T-helper 9 cell (primary cell): ENCODE results near the gene ADAMTS10.
"Not testable (repeated sequence)": the region's sequence is repeated elsewhere in the genome, so short reads cannot be mapped to it uniquely, and the experiment has no call there.

ENCODE experiments used
- DNase-seq: peaks from one replicate; pipeline ENCODE4 v3.0.0-alpha.2; 2020

The ADAMTS10 gene

GRCh38 chr19:8622886-8623285 is 12.4 kb upstream of the ADAMTS10 start:
- DNase-seq: not testable (repeated sequence)

DNA sequence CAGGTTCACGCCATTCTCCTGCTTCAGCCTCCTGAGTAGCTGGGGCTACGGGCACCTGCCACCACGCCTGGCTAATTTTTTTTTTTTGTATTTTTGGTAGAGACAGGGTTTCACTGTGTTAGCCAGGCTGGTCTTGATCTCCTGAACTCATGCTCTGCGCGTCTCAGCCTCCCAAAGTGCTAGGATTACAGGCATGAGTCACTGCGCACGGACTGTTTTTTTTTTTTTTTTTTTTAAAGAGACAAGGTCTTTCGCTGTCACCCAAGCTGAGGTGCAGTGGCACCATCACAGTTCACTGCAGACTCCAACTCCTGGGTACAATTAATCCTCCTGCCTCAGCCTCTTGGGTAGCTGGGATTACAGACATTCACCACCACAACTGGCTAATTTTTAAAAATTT is 8.2 kb upstream of the ADAMTS10 start:
- DNase-seq: no peak

GRCh38 chr19:8617984-8618383 is 7.5 kb upstream of the ADAMTS10 start:
- DNase-seq: no peak

DNA sequence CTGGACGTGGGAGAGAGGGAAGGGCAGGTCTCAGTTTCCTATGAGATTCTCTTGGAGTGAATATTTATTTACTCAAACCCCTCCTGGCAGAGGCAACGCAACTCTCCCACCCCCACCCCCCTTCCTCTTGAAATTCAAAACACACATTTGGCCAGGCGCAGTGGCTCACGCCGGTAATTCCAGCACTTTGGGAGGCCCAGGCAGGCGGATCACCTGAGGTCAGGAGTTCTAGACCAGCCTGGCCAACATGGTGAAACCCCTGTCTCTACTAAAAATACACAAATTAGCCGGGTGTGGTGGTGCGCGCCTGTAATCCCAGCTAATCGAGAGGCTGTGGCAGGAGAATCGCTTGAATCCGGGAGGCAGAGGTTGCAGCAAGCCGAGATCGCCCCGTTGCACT is 6.8 kb upstream of the ADAMTS10 start:
- DNase-seq: not testable (repeated sequence)

- no peak for DNase-seq
These were observed 6.3 kb upstream of the ADAMTS10 start for GRCh38 chr19:8616861-8617260.

DNA sequence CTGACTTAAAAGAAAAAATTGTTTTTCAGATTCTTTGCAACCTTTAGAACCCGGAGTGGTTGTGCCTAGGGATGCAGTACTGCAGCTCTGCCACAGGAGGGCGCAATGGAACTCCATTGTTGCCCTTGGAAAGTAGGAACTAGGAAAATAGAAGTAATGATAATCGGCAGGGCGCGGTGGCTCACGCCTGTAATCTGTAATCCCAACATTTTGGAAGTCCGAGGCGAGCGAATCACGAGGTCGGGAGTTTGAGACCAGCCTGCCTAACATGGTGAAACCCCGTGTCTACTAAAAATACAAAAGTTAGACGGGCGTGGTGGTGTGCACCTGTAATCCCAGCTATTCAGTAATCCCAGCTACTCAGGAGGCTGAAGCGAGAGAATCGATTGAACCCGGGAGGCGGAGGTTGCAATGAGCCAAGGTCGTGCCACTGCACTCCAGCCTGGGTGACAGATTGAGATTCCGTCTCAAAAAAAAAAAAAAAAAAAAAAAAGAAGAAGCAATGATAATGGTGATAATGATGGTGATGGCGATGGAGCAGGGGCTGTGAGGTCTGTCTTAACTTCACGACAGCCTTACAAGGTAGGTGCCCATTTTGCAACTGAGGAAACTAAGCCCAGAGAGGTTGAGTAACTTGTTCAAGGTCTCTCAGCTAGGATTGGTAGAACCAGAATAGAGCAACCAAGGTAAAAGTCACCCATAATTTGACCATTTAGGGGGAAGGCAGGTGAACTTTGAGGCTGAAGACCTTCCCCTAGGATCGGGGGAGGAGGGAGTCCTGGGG is 5.5 kb upstream of the ADAMTS10 start:
- DNase-seq: peak; percentile 64

DNA sequence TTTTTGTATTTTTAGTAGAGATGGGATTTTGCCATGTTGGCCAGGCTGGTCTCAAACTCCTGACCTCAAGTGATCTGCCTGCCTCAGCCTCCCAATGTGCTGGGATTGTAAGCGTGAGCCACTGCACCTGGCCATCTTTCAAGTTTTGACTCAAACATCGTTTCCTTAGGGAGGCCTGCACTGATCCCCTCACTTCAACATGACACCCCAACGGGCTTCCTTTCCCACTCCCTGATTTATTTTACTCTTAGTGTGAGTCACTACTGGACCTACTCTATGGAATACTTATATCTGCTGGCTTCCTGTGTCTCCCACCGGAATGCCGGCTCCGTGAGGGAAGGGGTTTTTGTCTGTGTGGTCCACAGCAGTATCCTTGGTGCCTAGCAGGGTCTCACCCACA is 4.5 kb upstream of the ADAMTS10 start:
- DNase-seq: no peak

DNA sequence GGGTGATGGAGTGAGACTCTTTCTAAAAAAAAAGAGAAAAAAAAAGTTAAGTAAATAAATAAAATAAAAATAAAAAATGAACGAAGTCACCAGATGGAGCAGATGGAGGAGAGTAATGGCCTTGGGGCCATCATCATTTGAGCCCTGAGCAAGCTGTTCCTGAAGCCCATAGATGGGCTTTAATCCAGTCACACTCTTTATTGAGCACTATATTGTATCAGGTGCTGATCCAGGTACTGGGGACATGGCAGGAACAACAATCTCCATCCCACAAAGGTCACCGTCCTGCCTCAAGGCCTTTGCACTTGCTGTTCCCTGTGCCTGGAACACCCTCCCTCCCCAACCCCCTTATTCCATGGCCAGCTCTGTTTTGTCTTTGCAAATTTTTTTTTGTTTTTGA is 3.9 kb upstream of the ADAMTS10 start:
- DNase-seq: no peak

- DNase-seq: no peak
These were observed 2.3 kb upstream of the ADAMTS10 start for GRCh38 chr19:8612807-8613171.

GRCh38 chr19:8611877-8612806 is 1.6 kb upstream of the ADAMTS10 start:
- DNase-seq: no peak

DNA sequence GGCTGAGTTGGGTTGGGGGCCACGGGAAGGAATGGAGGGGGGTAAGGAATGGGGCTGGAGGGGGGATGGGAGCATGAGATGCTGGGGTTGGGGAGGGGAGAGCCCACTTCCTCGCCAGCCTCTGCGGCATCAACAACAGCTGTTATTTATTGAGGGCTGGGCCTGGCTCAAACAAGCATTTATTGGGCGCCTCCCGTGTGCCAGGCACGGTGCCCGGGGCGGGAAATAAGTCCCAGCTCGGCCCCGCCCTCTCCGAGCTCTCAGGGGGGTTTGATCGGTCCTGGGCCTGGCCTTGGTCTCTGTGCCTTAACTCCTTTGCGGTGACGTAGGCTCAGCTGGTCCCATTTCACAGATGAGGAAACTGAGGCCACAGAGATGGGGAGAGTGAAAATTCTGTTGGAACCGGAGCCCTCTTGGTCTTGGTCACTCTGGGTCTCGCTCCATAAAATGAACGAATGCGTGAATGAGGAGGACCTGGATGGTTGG is 919 bp upstream of the ADAMTS10 start:
- no peak for DNase-seq

GRCh38 chr19:8610936-8611300 is 403 bp upstream of the ADAMTS10 start:
- DNase-seq: no peak

DNA sequence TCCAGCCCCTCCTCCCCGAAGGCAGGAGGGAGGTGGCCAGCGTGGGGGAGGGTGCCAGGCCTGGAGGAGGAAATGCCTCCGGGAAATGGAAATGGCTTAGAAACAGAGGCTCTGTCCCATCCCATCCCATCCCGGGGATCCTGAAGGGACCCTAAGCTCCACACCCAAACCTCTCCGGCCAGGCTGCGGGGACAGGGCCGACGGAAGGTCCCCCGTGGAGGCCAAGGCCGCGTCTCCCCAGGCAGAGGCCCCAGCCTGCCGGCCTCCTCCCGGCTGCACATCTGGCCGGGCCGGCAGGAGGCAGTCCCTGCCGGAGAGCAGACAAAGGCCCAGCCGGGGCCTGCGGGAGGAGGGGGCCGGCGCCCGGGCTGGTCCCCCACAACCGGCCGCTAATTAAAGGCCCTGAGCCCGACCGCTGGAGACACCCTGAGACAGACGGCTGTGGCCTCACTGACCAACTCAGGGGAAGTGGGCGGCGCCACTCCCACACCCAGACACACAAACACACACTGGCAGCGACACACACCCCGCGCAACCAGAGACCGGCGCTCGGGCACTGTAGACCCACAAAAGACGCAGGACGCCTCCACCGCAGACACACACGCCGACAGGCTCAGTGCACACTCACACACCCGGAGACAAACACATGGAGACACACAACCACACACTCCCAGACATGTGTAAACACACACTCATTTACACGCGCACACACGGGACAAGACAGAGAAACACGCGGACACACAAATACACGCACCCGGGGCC is 1.1 kb downstream of the ADAMTS10 start:
- no peak for DNase-seq

DNA sequence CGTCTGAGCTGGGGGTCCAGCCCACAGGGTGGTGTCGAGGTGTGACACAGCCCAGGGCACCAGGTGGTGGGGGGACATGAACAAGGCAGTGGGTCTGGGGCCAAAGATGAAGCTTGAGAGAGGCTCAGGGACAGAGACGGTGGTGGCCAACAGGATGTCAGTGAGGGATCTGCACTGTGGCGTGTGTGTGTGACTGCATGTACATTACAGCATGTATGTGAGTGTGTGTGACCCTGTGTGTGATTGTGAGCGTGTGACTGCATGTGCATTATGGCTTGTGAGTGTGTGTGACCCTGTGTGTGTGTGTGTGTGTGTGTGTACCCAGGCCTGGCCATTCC is 1.6 kb downstream of the ADAMTS10 start:
- no peak for DNase-seq

GRCh38 chr19:8607386-8607785 is 3.1 kb downstream of the ADAMTS10 start:
- DNase-seq: no peak

DNA sequence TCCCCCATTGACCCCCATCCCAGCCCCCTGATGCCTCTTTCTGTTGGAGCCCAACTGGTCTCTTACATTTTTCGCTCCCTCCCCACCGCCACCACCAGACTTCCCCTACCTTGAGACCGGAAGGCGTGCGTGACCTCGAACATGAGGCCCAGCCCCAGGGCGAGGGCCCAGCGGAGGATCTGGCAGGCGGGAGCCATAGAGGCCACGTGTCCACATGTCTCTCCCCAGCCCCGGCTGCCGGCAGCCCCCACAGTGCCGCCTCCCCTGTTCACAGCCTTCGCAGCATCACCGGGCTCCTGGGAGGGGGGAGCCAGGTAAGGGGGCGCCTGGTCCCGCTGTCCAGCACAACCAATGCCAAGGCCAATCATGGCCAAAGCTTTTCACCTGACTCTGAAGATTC is 5.0 kb downstream of the ADAMTS10 start:
- no peak for DNase-seq

GRCh38 chr19:8601796-8602195 is 8.7 kb downstream of the ADAMTS10 start:
- DNase-seq: no peak

GRCh38 chr19:8600816-8601215 is 9.7 kb downstream of the ADAMTS10 start:
- DNase-seq: no peak

DNA sequence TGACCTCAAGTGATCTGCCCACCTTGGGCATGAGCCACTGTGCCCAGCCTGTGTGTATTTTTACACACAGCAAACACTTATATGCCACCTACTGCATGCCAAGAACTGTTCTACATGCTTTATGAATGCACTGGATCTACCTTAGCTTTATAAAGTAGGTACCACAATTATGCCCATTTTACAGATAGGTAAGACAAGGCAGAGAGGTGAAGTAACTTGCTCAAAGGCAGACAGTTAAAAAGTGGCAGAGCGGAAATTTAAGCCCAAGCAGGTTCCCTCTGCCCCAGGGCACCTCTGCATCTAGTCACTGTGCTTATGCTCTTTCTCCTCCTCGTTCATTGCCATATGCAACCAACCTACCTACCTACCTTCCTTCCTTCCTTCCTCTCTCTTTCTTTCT is 10.5 kb downstream of the ADAMTS10 start:
- DNase-seq: no peak

- no peak for DNase-seq
These were observed 14.3 kb downstream of the ADAMTS10 start for GRCh38 chr19:8596168-8596567.

- no peak for DNase-seq
These were observed 14.9 kb downstream of the ADAMTS10 start for GRCh38 chr19:8595651-8596050.

DNA sequence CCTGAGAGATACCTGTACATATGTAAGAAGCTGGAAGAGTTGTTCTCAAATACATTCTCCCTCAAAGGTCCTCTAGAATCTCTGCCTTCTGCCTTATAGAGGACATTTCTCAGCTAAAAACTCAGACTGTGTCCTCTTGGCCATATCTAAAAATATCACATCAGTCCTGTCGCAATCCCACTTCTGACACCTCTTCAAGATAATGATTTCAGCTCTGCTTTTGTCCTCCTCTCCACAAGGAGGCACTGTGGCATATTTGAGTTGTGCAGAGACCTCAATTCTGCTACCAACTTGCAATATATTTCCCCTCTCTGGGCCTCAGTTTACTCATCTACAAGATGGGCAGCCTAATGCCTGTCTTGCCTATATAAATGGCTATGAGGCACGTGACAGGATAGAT is 16.6 kb downstream of the ADAMTS10 start:
- DNase-seq: no peak
